Loucy (cell line): Measurements from ENCODE around the gene MACROD2.
"Not testable (repeated sequence)": the region's sequence is repeated elsewhere in the genome, so short reads cannot be mapped to it uniquely, and the experiment has no call there.

Source experiments
- H2AFZ ChIP-seq: fragments of 200-600 bp; sonication (generic); 2 replicates; pipeline ENCODE4 v1.6.0; 2016; ENCODE audit warnings: antibody characterized with exemption, mild to moderate bottlenecking, low read length, moderate library complexity
- H3F3A ChIP-seq: fragments of 200-600 bp; 2 replicates; pipeline ENCODE4 v1.6.0; 2016; ENCODE audit warnings: antibody characterized with exemption, low read depth, mild to moderate bottlenecking
- H3K27me3 ChIP-seq: fragments of 200-600 bp; sonication (generic); 2 replicates; pipeline ENCODE4 v1.6.1; 2014; ENCODE audit warnings: low read length, mild to moderate bottlenecking; ENCODE audit not compliant: insufficient read depth, poor library complexity, severe bottlenecking
- H3K36me3 ChIP-seq: fragments of 200-600 bp; sonication (generic); 2 replicates; pipeline ENCODE4 v1.6.1; 2016; ENCODE audit warnings: low read length; ENCODE audit not compliant: insufficient read depth
- H3K4me1 ChIP-seq: fragments of 200-600 bp; sonication (generic); 2 replicates; pipeline ENCODE4 v1.5.1; 2014; ENCODE audit warnings: low read length, mild to moderate bottlenecking; ENCODE audit not compliant: insufficient read depth, poor library complexity, severe bottlenecking
- H3K4me2 ChIP-seq: fragments of 200-600 bp; sonication (generic); 2 replicates; pipeline ENCODE4 v1.6.0; 2014; ENCODE audit warnings: antibody characterized with exemption, low read length, low read depth, mild to moderate bottlenecking; ENCODE audit not compliant: poor library complexity, severe bottlenecking
- H3K4me3 ChIP-seq: fragments of 200-600 bp; sonication (generic); 2 replicates; pipeline ENCODE4 v1.5.1; 2014; ENCODE audit warnings: low read length, mild to moderate bottlenecking, mixed read lengths; ENCODE audit not compliant: poor library complexity, severe bottlenecking
- H3K79me2 ChIP-seq: fragments of 200-600 bp; sonication (generic); 2 replicates; pipeline ENCODE4 v1.6.1; 2014; ENCODE audit warnings: low read length; ENCODE audit not compliant: insufficient read depth
- H3K9ac ChIP-seq: fragments of 200-600 bp; sonication (generic); 2 replicates; pipeline ENCODE4 v1.6.0; 2014; ENCODE audit warnings: mild to moderate bottlenecking, low read depth, low read length, moderate library complexity; ENCODE audit not compliant: poor library complexity, severe bottlenecking
- H3K9me2 ChIP-seq: fragments of 200-600 bp; sonication (generic); replicated peaks from 2 replicates; pipeline ENCODE4 v1.6.1; 2016; ENCODE audit warnings: low read depth, low read length, mixed read lengths
- H3K9me3 ChIP-seq: fragments of 200-600 bp; sonication (generic); 2 replicates; pipeline ENCODE4 v1.6.1; 2014; ENCODE audit warnings: mild to moderate bottlenecking, antibody characterized with exemption, low read length, low read depth; ENCODE audit not compliant: insufficient read depth
- H4K20me1 ChIP-seq: fragments of 200-600 bp; sonication (generic); 2 replicates; pipeline ENCODE4 v1.6.0; 2014; ENCODE audit warnings: antibody characterized with exemption, low read length, mild to moderate bottlenecking; ENCODE audit not compliant: insufficient read depth, poor library complexity, severe bottlenecking
- CTCF ChIP-seq: fragments of 200-600 bp; sonication (generic); conservative IDR thresholded peaks from 2 replicates; pipeline ENCODE4 v1.5.1; 2014; ENCODE audit warnings: mild to moderate bottlenecking, antibody characterized with exemption, low read length
- EZH2phosphoT487 ChIP-seq: fragments of 200-600 bp; IDR thresholded peaks from 2 replicates; pipeline ENCODE4 v1.6.1; 2018; ENCODE audit warnings: antibody characterized with exemption, mild to moderate bottlenecking, moderate library complexity, borderline replicate concordance

Gene MACROD2

DNA sequence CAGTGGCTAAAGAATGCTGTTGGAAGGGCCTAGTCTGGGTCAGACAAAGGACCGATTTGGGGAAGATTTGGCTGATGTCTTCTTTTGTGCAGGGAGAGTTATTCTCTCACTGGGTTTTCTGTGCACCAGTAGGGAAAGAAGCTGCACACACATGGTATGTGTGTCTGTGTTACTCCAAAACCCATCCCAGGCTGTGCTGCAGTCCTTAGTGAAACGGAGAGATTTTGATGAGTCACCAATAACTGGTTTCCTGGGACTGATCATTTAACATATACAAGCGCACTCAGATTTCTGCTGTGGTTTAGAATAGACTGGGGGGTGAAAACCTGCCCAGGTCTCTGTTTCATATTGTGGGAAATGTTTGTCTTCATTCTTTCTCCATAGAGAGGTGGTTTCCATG, 1528.1 kb downstream of the MACROD2 start:
- H3F3A ChIP-seq = no peaks in the 10 kb centered on the region
- H3K79me2 ChIP-seq = no peaks in the 10 kb centered on the region
- H3K9ac ChIP-seq = no peak overlapping the region
- no peaks in the 10 kb centered on the region for H3K27me3 ChIP-seq
- H3K4me2 ChIP-seq = no peak overlapping the region
- TF ChIP-seq EZH2phosphoT487 = no peak
- no peak for TF ChIP-seq CTCF
- H2AFZ ChIP-seq = no peak overlapping the region
- H3K9me3 ChIP-seq = peaks cover 4% of the 10 kb centered on the region; the same call in 1 of the 2 replicates
- no peaks in the 10 kb centered on the region for H3K36me3 ChIP-seq
- H4K20me1 ChIP-seq = no peaks in the 10 kb centered on the region
- no peak overlapping the region for H3K4me3 ChIP-seq
- H3K9me2 ChIP-seq = no peaks in the 10 kb centered on the region
- H3K4me1 ChIP-seq = no peaks in the 10 kb centered on the region

DNA sequence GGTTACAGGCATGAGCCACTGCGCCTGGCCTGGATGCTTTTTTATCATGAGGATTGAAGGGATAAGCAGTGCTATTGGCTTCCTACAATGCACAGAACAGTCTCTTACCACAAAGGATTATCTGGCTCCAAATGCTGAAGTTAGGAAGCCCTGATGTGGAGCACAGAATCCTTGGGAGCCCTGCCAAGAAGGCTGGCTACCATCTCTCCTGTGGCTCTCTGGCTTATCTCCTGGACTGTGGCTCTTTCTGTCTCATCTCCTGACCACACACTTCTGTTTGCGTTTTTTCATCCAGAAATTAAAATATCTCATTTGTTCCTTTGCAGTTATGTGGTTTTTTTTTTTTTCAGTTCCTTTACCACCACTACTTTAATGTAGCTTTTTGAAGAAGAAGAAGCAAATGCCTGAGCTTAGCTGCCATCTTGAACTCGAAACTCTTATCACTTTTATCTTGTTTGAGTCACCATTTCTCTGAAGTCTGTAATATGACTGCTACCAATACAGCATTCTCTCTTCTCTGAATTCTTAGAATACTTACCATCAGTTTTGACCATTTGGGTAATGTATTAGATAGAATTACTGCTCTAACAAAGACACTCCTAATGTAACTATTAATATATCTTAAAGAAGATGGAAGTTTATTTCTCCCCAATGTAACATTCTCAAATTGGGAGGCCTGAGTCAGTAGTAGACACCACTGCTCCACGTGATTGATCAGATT, 1533.2 kb downstream of the MACROD2 start:
- Histone ChIP-seq H3K4me2 (no peak overlapping the region), H3K9me3 (0 out of 2 replicates have a peak, but pooled peaks cover 2% of the 10 kb centered on the region), H4K20me1 (no peaks in the 10 kb centered on the region), H3K9ac (no peak overlapping the region), H2AFZ (no peak overlapping the region), H3F3A (no peaks in the 10 kb centered on the region), H3K4me1 (no peaks in the 10 kb centered on the region), H3K4me3 (no peak overlapping the region), H3K9me2 (no peaks in the 10 kb centered on the region), H3K27me3 (no peaks in the 10 kb centered on the region), H3K36me3 (no peaks in the 10 kb centered on the region), H3K79me2 (no peaks in the 10 kb centered on the region)
- TF ChIP-seq EZH2phosphoT487 = no peak
- no peak for TF ChIP-seq CTCF

DNA sequence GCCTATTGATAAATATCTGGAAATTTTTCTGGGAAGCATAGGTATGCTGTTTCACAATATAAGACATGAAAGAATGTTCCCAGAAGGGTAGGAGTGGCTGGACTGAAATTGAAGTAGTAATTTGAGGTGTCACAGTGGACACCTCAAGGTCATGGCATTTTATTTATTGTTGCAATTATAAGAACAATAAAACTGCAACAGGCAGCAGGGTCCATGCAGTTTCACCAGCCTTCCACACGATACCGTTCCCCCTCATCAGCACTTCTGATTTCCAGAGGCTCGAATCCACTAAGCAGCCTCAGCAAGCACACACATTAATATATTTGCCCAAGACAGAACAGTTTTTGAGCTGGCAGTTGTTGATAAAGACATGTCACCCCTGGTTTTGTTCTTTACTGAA, 1540.5 kb downstream of the MACROD2 start:
- Histone ChIP-seq H3K9me3 (0 out of 2 replicates have a peak, but pooled peaks cover 3% of the 10 kb centered on the region), H2AFZ (no peak overlapping the region), H3K4me2 (no peak overlapping the region), H3F3A (no peaks in the 10 kb centered on the region), H3K9ac (no peak overlapping the region), H4K20me1 (no peaks in the 10 kb centered on the region), H3K27me3 (no peaks in the 10 kb centered on the region), H3K9me2 (no peaks in the 10 kb centered on the region), H3K4me1 (no peaks in the 10 kb centered on the region), H3K79me2 (no peaks in the 10 kb centered on the region), H3K36me3 (no peaks in the 10 kb centered on the region), H3K4me3 (no peak overlapping the region)
- TF ChIP-seq EZH2phosphoT487 (no peak), CTCF (no peak)

- not testable (repeated sequence) for H4K20me1 ChIP-seq, H3K4me1 ChIP-seq, H3K4me3 ChIP-seq, H2AFZ ChIP-seq, H3K27me3 ChIP-seq, H3K9me3 ChIP-seq, H3K9ac ChIP-seq, H3K4me2 ChIP-seq, H3F3A ChIP-seq, H3K9me2 ChIP-seq, H3K79me2 ChIP-seq, H3K36me3 ChIP-seq
Measured at GRCh38 chr20:15537200-15537599, 1541.9 kb downstream of the MACROD2 start.
